HG03378 (cell line): ENCODE results near the gene TRIL.

Experiments used
- ATAC-seq: cut with Tn5 transposase; IDR thresholded peaks from one replicate; pipeline ENCODE4 v1.9.1; 2021; ENCODE audit warnings: mild to moderate bottlenecking, moderate library complexity; ENCODE audit not compliant: unreplicated experiment

Gene TRIL, protein sequence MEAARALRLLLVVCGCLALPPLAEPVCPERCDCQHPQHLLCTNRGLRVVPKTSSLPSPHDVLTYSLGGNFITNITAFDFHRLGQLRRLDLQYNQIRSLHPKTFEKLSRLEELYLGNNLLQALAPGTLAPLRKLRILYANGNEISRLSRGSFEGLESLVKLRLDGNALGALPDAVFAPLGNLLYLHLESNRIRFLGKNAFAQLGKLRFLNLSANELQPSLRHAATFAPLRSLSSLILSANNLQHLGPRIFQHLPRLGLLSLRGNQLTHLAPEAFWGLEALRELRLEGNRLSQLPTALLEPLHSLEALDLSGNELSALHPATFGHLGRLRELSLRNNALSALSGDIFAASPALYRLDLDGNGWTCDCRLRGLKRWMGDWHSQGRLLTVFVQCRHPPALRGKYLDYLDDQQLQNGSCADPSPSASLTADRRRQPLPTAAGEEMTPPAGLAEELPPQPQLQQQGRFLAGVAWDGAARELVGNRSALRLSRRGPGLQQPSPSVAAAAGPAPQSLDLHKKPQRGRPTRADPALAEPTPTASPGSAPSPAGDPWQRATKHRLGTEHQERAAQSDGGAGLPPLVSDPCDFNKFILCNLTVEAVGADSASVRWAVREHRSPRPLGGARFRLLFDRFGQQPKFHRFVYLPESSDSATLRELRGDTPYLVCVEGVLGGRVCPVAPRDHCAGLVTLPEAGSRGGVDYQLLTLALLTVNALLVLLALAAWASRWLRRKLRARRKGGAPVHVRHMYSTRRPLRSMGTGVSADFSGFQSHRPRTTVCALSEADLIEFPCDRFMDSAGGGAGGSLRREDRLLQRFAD

DNA sequence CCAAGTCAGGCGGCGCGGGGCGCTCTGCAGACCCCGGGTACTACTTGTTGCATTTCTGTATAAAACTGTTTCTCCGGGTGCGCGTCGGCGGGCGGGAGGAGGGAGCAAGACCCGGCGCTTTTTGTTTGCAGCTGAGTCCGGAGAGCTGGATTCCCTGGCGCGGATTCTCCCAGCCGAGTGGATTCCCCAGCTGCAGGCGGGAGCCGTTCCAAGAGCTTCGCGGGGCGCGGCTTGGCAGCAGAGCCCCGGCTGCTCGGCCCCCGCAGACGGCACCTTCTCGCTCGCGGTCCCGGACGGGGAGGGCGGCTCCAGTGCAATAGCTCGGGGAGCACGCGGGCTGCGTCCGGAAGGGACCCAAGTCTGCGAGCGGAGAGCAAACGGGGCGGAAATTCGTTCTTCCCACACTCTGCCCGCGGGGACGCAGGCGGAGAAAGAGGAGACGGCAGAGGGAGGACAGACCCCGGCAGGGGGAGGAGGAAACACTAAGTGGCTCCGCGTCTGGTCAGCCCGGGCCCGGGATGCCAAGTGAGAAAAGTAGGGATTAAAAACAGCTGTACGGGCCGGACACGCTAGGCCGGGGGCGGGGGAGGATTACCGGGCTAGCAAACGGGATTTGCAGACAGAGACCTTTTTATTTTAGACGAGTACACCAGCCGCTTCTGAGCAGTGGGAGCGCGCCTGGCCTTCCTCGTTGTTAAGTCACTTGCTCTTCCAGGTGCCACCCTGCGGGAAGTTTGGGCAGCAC, at the start of gene TRIL:
Gene TRIL (minus strand): TSS at position 96 of the 745 bp plus-strand sequence. CDS start 284 bp downstream, outside the sequence.
- ATAC-seq = no peak

DNA sequence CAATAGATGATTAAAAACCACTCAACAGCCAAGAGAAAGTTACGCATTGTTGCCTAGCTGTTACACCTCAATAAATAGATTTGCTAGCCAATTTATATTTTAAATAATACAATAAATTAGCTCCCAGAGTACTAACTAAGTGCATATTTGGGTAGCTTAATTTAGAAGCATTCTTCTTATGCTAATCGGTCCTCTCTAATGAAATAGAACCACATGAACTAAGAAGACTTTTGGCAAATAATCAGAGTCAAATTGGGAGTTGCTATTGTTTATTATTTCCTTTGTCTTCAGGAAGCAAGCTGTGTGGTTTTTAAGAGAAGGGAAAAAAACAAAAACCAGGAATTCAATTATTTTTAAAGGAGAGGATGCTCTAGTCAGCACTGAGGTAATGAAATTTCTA, 49.0 kb upstream of the TRIL start:
- no peak for ATAC-seq

DNA sequence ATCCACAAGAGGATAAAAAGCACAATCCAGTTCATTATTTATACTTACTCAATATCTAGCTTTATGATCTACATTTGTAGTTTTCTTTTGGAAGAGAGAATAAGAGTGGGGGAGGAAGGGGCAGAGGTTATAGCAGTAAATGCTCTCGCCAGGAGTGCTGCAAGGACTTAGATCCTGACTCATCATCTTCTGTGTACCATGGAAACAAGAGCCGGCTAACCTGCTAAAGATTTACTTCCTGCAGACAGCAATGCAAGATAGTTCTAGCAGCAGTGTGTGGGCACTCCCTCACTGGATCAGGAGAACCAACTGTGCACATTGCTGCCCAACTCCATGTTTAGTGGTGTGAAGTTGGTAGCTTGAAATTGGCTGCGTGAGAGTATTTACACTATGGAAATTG, 47.7 kb upstream of the TRIL start:
- ATAC-seq = no peak

DNA sequence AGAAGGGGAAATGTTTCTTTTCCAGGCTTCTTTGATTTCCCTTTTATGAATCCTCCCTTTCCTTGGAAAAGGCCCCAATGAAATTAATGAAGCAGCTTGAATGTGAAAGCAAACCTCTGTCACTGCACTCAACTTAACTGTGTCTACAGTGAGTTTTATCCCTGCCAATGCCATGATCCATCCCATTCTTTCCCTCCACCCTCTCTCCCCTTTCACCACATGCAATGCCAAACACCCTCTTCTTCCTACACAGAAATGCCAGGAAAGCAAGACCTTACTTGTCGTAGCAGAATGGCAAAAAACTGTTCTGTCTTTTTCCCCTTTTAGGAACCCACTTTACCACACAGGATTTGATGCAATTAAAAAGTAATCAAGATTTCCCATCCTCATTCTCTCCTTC, 47.3 kb upstream of the TRIL start:
- ATAC-seq = no peak

DNA sequence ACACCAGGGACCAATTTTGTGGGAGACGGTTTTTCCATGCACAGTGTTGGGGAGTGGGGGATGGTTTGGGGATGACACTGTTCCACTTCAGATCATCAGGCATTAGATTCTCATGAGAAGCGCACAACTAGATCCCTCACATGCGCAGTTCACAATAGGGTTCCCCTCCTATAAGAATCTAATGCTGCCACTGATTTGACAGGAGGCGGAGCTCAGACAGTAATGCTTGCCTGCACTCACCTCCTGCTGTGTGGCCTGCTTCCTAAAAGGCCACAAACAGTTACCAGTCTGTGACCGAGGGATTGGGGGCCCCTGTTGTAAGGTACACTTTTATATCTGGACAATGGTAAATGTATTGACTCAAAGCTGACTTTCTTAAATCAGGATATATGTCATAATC, 45.6 kb upstream of the TRIL start:
- no peak for ATAC-seq

DNA sequence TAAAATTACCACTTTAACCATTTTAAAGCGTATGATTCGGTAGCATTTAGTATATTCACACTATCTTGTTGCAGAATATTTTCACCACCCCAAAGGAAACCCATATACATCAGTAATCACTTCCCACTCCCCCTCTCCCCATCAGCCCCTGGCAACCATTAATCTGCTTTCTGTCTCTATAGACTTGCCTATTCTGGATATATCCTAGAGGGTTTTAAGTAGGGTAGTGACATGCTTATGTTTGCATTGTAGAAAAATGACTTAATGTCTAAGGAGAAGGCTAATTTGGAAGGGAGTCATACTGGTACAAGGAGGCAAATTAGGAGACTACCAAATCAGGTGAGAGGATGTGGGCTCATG, 42.6 kb upstream of the TRIL start:
- ATAC-seq = no peak

DNA sequence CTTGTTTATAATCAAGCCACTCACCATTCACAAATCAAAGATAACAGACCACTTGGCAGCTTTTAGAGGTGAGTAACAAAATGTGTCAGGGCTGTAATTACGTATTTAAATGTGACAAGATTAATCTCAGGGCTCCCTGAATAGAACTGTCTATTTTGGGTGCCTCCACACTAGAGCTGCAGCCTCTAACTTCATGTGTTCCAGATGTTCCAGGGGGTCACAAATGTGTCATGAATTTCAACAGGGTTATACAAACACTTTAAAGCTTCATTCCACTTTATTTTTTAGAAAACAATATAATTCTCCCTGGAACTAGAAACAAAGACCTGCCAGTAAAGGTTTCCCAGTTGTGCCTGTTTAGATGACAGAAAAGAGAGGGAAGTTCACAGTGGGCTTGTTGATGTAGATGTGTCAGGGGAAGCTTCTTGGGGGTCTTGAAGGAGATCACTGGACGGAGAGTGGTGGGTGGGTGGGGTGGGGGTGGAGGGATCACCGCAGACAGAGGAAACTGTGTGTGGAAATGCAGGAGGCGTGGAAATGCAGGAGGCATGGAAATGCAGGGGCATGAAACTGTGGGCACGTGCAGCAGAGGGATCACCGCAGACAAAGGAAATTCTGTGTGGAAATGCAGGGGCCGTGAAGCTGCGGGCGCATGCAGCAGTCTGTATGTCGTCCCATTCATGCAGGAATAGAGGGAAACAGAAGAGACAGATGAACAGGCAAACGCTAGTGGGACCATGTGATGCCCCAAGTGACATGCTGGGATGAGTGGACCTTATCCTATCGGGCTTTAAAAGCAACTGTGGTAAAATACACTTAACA, 42.0 kb upstream of the TRIL start:
- ATAC-seq = no peak

DNA sequence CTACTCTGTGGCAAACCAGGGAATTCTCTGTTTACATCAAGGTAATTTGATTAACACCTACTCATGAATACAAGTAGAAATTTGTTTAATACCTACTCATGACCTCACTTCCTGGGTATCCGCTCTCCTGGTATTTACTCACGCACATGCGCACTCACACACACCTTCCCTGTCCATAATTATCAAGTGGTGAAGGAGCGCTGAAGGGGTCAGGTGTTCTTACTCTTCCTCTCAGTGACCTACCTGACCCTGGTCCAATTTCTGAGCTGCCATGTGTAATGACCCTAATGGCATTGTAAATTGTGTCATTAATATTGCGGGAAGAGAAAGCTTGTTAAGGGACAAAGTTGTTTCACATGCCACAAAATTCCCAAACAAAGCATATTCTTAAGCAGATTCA, 41.3 kb upstream of the TRIL start:
- ATAC-seq = no peak

DNA sequence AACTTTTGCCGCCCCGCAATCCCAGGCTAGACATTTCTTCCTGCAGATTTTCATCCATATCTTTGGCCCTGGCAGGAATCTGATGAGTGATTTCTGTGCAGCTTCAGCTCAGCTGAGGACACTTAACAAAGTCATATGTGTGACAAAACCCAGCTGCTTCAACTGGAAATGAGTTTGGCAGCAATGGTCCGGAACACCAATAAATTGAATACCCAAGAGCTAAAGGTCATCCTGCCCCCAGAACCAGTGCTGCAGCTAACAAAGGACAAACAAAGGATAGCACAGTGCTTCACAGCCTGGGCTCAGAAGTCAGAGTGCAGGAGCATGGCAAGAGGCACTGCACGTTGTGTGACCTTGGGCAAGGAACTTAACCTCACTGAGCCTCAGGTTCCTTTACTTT, 40.0 kb upstream of the TRIL start:
- no peak for ATAC-seq

DNA sequence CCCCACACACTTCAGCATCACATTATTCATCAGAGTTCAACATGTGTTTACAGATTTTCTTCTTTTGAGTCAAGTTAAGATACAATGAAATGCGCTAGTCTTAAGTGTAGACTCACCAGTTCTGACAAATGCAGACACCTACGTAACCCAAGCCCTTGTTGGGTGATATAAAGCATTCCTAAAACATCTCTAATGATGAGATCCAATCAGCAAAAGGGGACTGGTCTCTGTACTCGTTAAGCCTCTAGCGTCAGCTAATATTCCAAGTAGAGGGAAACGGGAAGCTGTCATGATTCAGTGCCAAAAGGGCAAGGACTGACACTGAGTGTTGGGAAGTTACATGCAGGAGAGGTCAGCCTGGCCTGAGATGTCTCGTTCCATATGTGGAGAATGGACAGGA, 38.7 kb upstream of the TRIL start:
- ATAC-seq = no peak

DNA sequence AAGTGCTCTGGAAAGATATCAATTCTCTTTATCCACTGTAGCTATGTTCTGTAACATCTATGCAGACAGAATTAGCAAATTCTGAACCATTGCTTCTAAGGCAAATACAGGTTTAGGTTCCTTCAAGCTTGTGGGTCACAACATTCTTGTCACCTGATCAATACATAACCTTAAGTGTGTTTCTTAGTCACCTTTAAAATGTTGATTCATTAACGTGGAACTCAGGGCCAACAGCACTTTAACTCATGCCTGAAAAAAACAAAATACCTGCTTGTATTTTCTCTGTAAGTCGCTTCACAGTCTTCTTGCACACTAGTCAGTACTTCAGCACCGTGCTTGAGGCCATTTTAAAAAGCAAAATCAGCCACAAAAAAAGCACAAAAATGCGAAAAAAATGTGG, 35.2 kb upstream of the TRIL start:
- ATAC-seq = no peak

DNA sequence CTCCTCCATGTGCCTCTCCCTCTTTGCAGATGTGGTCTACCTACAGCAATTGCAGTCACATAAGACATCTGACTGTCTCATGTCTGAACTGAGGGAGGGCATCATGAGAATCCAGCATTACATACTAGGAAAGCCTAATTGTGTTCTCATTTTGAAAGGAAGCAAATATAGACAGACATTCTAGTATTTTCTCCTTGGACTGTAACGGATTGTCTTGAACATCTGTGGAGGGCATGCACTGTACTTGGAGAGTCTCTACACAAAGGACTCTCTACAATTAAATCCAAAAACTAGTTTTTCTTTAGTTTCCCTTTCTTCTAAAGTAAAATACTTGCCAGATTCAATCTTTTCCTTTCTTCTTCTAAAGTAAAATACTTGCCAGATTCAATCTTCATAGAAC, 34.7 kb upstream of the TRIL start:
- no peak for ATAC-seq

DNA sequence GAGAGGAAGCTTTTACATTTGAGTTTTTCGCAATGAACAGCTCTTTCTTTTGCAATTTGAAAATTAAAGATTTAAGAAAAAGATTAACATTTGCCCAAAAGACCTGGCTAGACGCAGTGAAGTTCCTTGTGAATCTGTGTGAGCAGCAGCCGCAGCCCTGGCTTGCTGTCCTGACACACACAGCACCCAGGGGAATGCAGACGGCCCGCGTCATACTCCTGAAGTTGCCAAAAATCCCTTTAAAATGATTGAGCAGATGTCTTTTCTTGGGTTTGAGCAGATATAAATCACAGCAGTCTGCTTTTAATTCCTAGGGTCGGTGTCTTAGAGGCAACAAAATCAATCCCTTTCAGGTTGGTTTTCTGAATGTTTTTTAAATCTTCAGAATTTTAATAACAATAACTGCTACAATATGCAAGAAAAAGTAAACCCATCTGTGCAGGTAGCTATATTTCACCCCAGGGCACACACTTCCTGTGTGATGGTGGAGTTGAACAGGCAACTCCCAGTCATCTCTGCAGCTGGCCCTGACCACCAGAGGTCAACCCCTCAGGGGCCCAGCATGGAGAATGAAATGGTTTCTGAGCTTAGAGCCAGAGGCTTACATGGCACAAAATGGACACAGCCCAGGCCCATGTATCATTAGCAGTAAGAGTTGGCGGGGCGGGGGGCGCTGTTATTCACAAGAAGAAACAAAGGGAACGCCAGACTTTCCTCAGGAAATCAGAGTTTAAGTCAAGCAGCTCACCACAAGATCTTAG, 32.2 kb upstream of the TRIL start:
- no peak for ATAC-seq

DNA sequence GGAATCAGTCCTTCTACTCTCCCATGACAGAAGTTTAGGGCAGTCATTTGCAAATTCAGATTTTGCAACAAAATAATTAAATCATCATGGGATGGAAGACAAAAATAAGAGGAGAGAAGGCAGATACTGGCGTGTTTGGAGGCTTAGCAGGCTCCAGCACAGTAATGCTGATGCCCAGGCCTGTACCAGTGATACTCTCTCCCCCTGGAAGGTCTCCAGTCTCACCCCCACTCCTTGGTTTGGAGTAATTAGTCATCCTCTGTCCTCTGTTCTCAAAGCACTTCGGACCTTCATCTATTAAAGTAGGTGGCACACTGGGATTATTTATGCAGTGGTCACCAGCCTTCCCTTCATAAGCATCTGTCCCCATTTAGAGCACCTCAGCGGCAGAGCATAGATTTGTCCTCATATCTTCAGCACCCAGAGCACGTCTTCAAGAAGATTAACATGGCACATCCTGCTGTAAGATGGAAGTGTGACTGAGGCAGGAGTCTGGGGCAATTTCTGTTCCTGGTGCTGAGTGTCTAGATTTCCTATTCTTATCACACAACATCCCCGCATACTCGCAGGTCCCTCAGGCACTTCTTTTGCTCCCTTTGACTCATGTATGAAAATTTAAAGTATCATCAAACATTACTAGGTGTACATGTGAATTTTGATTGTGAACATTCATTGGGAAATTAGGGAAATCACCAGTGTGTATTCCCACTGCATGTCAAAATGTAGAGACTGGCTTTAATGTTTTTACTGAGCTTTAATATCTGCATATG, 31.3 kb upstream of the TRIL start:
- no peak for ATAC-seq

DNA sequence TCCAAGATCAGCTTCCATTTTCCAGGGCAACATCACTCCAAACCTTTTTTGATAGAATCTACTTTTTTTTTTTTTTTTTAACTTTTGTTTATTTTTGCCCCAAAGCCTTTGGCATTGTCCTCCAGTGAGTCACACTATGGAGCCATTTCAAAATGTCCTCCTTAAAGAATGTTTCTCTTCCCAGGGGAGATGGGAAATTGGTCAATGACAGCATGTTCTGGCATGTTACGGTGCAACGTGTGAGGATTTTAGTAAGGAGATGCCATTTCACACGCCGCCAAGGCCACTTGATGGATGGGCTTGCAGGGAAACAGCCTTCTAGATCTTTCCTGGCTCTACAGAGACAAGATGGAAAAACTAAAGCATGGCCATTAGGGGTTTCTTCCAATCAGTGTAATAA, 30.7 kb upstream of the TRIL start:
- no peak for ATAC-seq

DNA sequence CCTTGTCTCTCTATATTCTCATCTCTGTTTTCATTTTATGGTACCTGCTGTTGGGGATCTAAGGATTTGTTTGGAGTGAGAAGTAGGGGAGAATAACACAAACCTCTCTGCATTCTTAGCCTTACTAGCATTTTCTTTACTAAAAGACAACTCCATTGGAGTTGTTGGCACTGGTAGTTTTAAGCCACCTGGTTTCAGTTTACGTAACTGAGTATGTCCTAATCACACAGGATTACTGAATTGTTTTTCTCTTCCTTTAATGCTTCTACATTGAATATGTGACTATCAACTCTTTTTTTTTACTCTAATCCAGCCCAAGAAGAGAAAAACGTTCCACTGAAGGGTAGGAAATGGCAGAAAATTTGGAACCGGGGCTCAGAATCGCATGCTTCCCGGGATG, 30.0 kb upstream of the TRIL start:
- ATAC-seq = no peak

DNA sequence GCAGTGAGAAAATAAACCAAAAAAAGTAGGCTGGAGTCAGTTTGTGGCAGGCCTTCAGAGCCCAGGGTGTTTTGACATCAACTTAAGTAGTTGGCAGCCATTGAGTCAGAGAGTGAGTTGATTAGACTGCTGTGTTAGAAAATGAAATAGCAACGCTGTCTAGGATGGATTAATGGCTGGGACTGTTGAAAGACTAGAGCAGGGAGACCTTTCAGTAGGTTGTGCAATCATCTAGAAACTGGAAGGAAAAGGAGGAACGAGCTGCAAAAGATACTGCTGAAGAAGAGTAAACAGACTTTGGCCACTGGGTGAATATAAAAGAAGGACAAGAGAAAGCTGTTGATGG, 28.6 kb upstream of the TRIL start:
- no peak for ATAC-seq

DNA sequence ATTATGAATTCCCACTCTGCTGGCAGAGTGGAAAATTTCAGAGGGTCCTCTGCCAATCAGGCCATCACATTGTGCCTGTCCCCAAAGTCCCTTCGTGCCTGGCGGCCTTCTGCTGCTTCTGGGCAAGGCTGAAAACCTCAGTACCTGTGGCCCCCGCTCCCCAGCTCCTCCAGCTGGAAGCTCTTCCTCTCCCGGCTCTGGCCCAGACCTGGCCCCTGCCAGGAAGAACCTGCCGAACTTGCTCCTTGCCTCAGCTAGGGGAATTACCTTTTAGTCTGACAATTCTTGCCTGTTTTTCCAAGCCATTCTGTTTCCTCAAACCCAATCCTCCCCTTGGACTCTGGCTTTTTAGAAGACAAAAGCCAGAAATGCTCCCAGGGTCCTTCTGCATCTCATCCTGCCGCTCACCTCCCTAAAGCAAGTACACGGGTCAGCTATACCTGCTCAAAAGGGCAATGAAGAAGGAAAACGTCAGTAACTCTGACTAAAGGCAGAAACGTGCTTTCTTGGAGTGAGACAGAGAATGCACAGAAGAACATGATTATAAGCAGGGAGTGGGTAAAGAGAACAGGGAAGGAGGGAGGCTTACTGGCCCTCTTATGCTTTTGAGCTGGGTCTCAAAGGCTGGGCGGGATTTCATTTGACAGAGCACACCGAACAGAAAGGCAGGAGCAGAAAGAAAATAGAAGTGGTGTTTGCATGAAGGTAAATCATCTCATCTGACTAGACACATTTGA, 28.1 kb upstream of the TRIL start:
- ATAC-seq = no peak

DNA sequence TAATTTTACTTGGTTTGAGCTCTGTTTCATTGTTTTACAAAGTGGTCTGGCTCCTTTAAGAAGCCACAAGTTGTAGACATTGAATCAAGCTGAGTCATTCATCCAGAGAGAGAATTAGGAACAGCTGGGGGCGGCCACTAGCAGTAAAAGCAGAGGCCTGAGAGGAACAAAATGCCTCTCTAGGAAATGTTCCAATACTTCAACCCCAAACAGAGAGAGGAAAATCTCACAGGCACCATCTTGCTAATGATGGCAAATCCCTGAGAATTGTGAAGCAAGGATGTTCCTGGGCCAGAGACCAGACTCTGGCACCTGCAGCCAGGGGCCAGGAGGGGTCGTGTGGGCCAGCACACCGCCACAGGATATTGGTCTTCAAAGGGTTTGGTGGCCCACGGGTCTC, 26.5 kb upstream of the TRIL start:
- ATAC-seq = no peak
